NB4 (cell line): ENCODE data around the gene KIF13A.

Experiments
- POLR2A ChIP-seq: IDR thresholded peaks from 2 replicates; pipeline ENCODE4 v1.6.1; 2011; ENCODE audit warnings: mild to moderate bottlenecking; ENCODE audit not compliant: insufficient read length; ENCODE audit errors: extremely low read depth
- TF ChIP-seq, protein P1 (sequence below): IDR thresholded peaks from one replicate; pipeline ENCODE4 v1.5.1; 2012; ENCODE audit warnings: low read depth, low read length

GRCh38 chr6:17905611-17906592 lies 81.5 kb downstream of the KIF13A start:
- TF ChIP-seq POLR2A: no peak
- TF ChIP-seq, protein P1, sequence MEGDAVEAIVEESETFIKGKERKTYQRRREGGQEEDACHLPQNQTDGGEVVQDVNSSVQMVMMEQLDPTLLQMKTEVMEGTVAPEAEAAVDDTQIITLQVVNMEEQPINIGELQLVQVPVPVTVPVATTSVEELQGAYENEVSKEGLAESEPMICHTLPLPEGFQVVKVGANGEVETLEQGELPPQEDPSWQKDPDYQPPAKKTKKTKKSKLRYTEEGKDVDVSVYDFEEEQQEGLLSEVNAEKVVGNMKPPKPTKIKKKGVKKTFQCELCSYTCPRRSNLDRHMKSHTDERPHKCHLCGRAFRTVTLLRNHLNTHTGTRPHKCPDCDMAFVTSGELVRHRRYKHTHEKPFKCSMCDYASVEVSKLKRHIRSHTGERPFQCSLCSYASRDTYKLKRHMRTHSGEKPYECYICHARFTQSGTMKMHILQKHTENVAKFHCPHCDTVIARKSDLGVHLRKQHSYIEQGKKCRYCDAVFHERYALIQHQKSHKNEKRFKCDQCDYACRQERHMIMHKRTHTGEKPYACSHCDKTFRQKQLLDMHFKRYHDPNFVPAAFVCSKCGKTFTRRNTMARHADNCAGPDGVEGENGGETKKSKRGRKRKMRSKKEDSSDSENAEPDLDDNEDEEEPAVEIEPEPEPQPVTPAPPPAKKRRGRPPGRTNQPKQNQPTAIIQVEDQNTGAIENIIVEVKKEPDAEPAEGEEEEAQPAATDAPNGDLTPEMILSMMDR: no peak
